T-cell (primary cell): ENCODE measurements around the gene GREM1. TPM values are rescaled to one million over a fixed set of nuclear protein-coding genes. Genes with fewer than 3 reads are reported as not detected.

Source experiments
- ATAC-seq, 4 experiments: fragments of 200-7000 bp in 3 of 4; fragments of 150-1000 bp in 1 of 4; cut with Tn5 transposase; replicated peaks in 1 of 4; 1 replicate in 3 of 4; 2 replicates in 1 of 4; pipeline ENCODE4 v1.10.0; 2021; ENCODE audit warnings: moderate library complexity in 3 of 4, mild to moderate bottlenecking in 2 of 4, moderate number of reproducible peaks in 1 of 4
- CTCF ChIA-PET, 2 donors: fragments of 300-600 bp; sonication (Branson Sonifier 250); formaldehyde crosslinking; loops; one replicate each; lab custom pipeline; 2022; ENCODE audit warnings: antibody characterized with exemption in 2 of 2; lab: Charles Lee
- POLR2A ChIA-PET, 2 donors: fragments of 300-600 bp; sonication (Branson Sonifier 250); formaldehyde crosslinking; loops; one replicate each; lab custom pipeline; 2022; ENCODE audit warnings: antibody characterized with exemption in 2 of 2; lab: Charles Lee
- DNase-seq, 35 experiments: peaks; one replicate each; pipeline versions ENCODE4 v3.0.0 to v3.0.0-alpha.2; 2013 to 2023
- H3K27ac ChIP-seq: one replicate; pipeline ENCODE4 v1.5.1; 2013; ENCODE audit warnings: low read length
- H3K27me3 ChIP-seq, 2 experiments: replicated peaks in 1 of 2; 1 replicate in 1 of 2; 2 replicates in 1 of 2; pipeline versions ENCODE4 v1.6.1 to v1.7.0; 2013; ENCODE audit warnings: low read length in 1 of 2, mixed read lengths in 1 of 2; ENCODE audit not compliant: control insufficient read depth in 2 of 2, insufficient read depth in 2 of 2; ENCODE audit errors: extremely low read depth in 1 of 2
- H3K36me3 ChIP-seq, 2 donors: 1 replicate in 1 of 2; 2 replicates in 1 of 2; pipeline versions ENCODE4 v1.6.1 to v1.7.0; 2013; ENCODE audit warnings: low read length in 1 of 2; ENCODE audit not compliant: control insufficient read depth in 2 of 2, insufficient read depth in 1 of 2; ENCODE audit errors: extremely low read depth in 1 of 2
- H3K4me1 ChIP-seq, 2 experiments: 1 replicate in 1 of 2; 2 replicates in 1 of 2; pipeline versions ENCODE4 v1.6.1 to v1.7.0; 2013; ENCODE audit warnings: low read length in 2 of 2, mixed read lengths in 1 of 2; ENCODE audit not compliant: insufficient read depth in 2 of 2, control insufficient read depth in 1 of 2; ENCODE audit errors: extremely low read depth in 1 of 2
- H3K4me3 ChIP-seq, 2 donors: 1 replicate in 1 of 2; 2 replicates in 1 of 2; pipeline versions ENCODE4 v1.5.1 to v1.7.0; 2013; ENCODE audit warnings: mild to moderate bottlenecking in 2 of 2, low read length in 1 of 2, moderate library complexity in 1 of 2; ENCODE audit not compliant: control insufficient read depth in 1 of 2; ENCODE audit errors: extremely low read depth in 1 of 2
- H3K9me3 ChIP-seq: 2 replicates; pipeline ENCODE4 v1.7.0; 2013
- H3K27ac Mint-ChIP-seq, 2 donors: one replicate each; pipeline ENCODE4 v1.8.0; 2020 to 2021; ENCODE audit warnings: mild to moderate bottlenecking in 2 of 2, mixed read lengths in 2 of 2
- H3K27me3 Mint-ChIP-seq, 2 donors: one replicate each; pipeline ENCODE4 v1.8.0; 2021 to 2022; ENCODE audit warnings: mixed read lengths in 2 of 2
- H3K36me3 Mint-ChIP-seq: one replicate; pipeline ENCODE4 v1.8.0; 2021; ENCODE audit warnings: mixed read lengths
- H3K4me1 Mint-ChIP-seq, 3 donors: one replicate each; pipeline ENCODE4 v1.8.0; 2020 to 2022; ENCODE audit warnings: mixed read lengths in 3 of 3, mild to moderate bottlenecking in 1 of 3
- H3K4me3 Mint-ChIP-seq, 3 donors: one replicate each; pipeline ENCODE4 v1.8.0; 2020 to 2022; ENCODE audit warnings: mild to moderate bottlenecking in 3 of 3, mixed read lengths in 3 of 3, moderate library complexity in 3 of 3
- H3K9me3 Mint-ChIP-seq, 3 donors: one replicate each; pipeline ENCODE4 v1.8.0; 2020 to 2022; ENCODE audit warnings: mixed read lengths in 3 of 3
- WGBS: methylation state at CpG from one replicate; pipeline ENCODE4 v1.1.5; 2013; ENCODE audit warnings: missing lambda C conversion rate; ENCODE audit not compliant: insufficient coverage; 5-methylcytosine and 5-hydroxymethylcytosine counted together
- total RNA-seq, 35 experiments: library from RNA in 6 of 35; stranded (reverse) in 6 of 35; fragments of 120-200 nt in 1 of 35; gene quantifications; one replicate each; pipeline versions ENCODE4 v1.2.1 to v1.2.4 and lab custom pipeline; 2013 to 2026

Gene GREM1
- total RNA-seq, 5 donors from 2014 or later (not counting 1 experiment from before 2014, with no cell fraction given) = 0.60 to 1.0 (median 0.64) TPM; not detected in 2

- no peaks in the 10 kb centered on the region for H3K9me3 ChIP-seq
- POLR2A ChIA-PET = interaction anchor here in 1 of 2 donors (0.7 kb wide), 1 partner anchor 54 kb away, joined by 4 read pairs; no protein-coding TSS in a partner anchor
- Mint-ChIP-seq H3K36me3 (no peaks in the 10 kb centered on the region), H3K27me3 (peaks cover 55 to 59% of the 10 kb centered on the region in 2 donors), H3K27ac (no peak overlapping the region), H3K9me3 (peaks cover 3 to 5% (median 4%) of the 10 kb centered on the region in 3 donors), H3K4me1 (peaks cover 11 to 13% (median 12%) of the 10 kb centered on the region in 3 donors), H3K4me3 (no peak overlapping the region)
- H3K4me3 ChIP-seq = no peak overlapping the region
- no peak for DNase-seq
- H3K27ac ChIP-seq = no peak overlapping the region
- ATAC-seq = no peak
- no peaks in the 10 kb centered on the region for H3K36me3 ChIP-seq
- peaks cover 0 to 8% of the 10 kb centered on the region in 2 experiments for H3K4me1 ChIP-seq
- peaks cover 10 to 18% of the 10 kb centered on the region in 2 experiments for H3K27me3 ChIP-seq
- CTCF ChIA-PET = no interaction called here
- WGBS = no CpG with 5 or more reads among the region's 2 CpGs
Measured at GRCh38 chr15:32723171-32723948, 5.6 kb downstream of the GREM1 start.

- DNase-seq (no peak), ATAC-seq (no peak)
- 100% methylated on average over 4 of the region's 10 CpGs for WGBS
- Mint-ChIP-seq H3K27ac (no peak overlapping the region), H3K4me3 (no peak overlapping the region), H3K27me3 (peaks cover 46 to 49% of the 10 kb centered on the region in 2 donors), H3K36me3 (no peaks in the 10 kb centered on the region), H3K4me1 (no peaks in the 10 kb centered on the region), H3K9me3 (peaks cover 3 to 5% (median 4%) of the 10 kb centered on the region in 3 donors)
- Histone ChIP-seq H3K4me1 (no peaks in the 10 kb centered on the region), H3K9me3 (no peaks in the 10 kb centered on the region), H3K27me3 (peaks cover 0 to 7% of the 10 kb centered on the region in 2 experiments), H3K36me3 (no peaks in the 10 kb centered on the region), H3K4me3 (no peak overlapping the region), H3K27ac (no peak overlapping the region)
- CTCF ChIA-PET = no interaction called here
- POLR2A ChIA-PET = no interaction called here
Measured at GRCh38 chr15:32729700-32730395, 12.0 kb downstream of the GREM1 start.

GRCh38 chr15:32730677-32731654 lies 13.2 kb downstream of the GREM1 start:
- ChIA-PET POLR2A (no interaction called here), CTCF (no interaction called here)
- Histone ChIP-seq H3K36me3 (no peaks in the 10 kb centered on the region), H3K9me3 (no peaks in the 10 kb centered on the region), H3K27ac (no peak overlapping the region), H3K27me3 (peaks cover 0 to 7% of the 10 kb centered on the region in 2 experiments), H3K4me3 (no peak overlapping the region), H3K4me1 (no peaks in the 10 kb centered on the region)
- H3K27ac Mint-ChIP-seq = no peak overlapping the region
- H3K9me3 Mint-ChIP-seq = peaks cover 3 to 5% (median 4%) of the 10 kb centered on the region in 3 donors
- no peaks in the 10 kb centered on the region for H3K36me3 Mint-ChIP-seq
- ATAC-seq (no peak), DNase-seq (peak in 2 of 35 experiments; percentile 8 to 14)
- 45% methylated on average over 23 of the region's 27 CpGs for WGBS
- H3K4me3 Mint-ChIP-seq = no peak overlapping the region
- H3K27me3 Mint-ChIP-seq = peaks cover 39 to 45% of the 10 kb centered on the region in 2 donors
- H3K4me1 Mint-ChIP-seq = no peaks in the 10 kb centered on the region

GRCh38 chr15:32732574-32733157 lies 14.9 kb downstream of the GREM1 start:
- ATAC-seq = no peak
- CTCF ChIA-PET = no interaction called here
- peaks cover 43 to 47% of the 10 kb centered on the region in 2 donors for H3K27me3 Mint-ChIP-seq

GRCh38 chr15:32733281-32733680 lies 15.5 kb downstream of the GREM1 start:
- H3K27ac Mint-ChIP-seq = no peak overlapping the region
- H3K4me1 Mint-ChIP-seq = no peaks in the 10 kb centered on the region
- DNase-seq = no peak
- H3K4me3 ChIP-seq = no peak overlapping the region
- H3K4me1 ChIP-seq = no peaks in the 10 kb centered on the region
- H3K4me3 Mint-ChIP-seq = no peak overlapping the region
- no peaks in the 10 kb centered on the region for H3K36me3 ChIP-seq
- no peak overlapping the region for H3K27ac ChIP-seq
- H3K27me3 ChIP-seq = peaks cover 0 to 7% of the 10 kb centered on the region in 2 experiments
- H3K36me3 Mint-ChIP-seq = no peaks in the 10 kb centered on the region
- no peak for ATAC-seq
- 0% methylated on average over 1 of the region's 3 CpGs for WGBS
- POLR2A ChIA-PET = no interaction called here
- H3K9me3 ChIP-seq = no peaks in the 10 kb centered on the region
- peaks cover 43 to 47% of the 10 kb centered on the region in 2 donors for H3K27me3 Mint-ChIP-seq
- CTCF ChIA-PET = no interaction called here
- H3K9me3 Mint-ChIP-seq = no peaks in the 10 kb centered on the region

More at GRCh38 chr15:32732574-32733157, 14.9 kb downstream of the GREM1 start:
- no peak overlapping the region for H3K27ac ChIP-seq
- no peak overlapping the region for H3K4me3 Mint-ChIP-seq
- DNase-seq = no peak
- no peak overlapping the region for H3K4me3 ChIP-seq
- H3K36me3 Mint-ChIP-seq = no peaks in the 10 kb centered on the region
- no peaks in the 10 kb centered on the region for H3K36me3 ChIP-seq
- H3K4me1 Mint-ChIP-seq = no peaks in the 10 kb centered on the region
- no CpG with 5 or more reads among the region's 6 CpGs for WGBS
- POLR2A ChIA-PET = no interaction called here
- no peaks in the 10 kb centered on the region for H3K9me3 Mint-ChIP-seq
- no peak overlapping the region for H3K27ac Mint-ChIP-seq
- no peaks in the 10 kb centered on the region for H3K9me3 ChIP-seq
- H3K27me3 ChIP-seq = peaks cover 0 to 7% of the 10 kb centered on the region in 2 experiments
- no peaks in the 10 kb centered on the region for H3K4me1 ChIP-seq
